HG02840 (cell line): ENCODE data around the gene NECTIN1.

Experiments
- ATAC-seq: cut with Tn5 transposase; IDR thresholded peaks from one replicate; pipeline ENCODE4 v1.9.1; 2021; ENCODE audit warnings: mild to moderate bottlenecking, moderate library complexity, moderate number of reproducible peaks; ENCODE audit not compliant: unreplicated experiment, low FRiP score

Gene NECTIN1

GRCh38 chr11:119645018-119645417 lies 84.0 kb downstream of the NECTIN1 start:
- ATAC-seq: no peak

GRCh38 chr11:119644502-119644901 lies 84.5 kb downstream of the NECTIN1 start:
- no peak for ATAC-seq

- no peak for ATAC-seq
These were observed 85.1 kb downstream of the NECTIN1 start for GRCh38 chr11:119643876-119644225.

- no peak for ATAC-seq
These were observed 85.7 kb downstream of the NECTIN1 start for GRCh38 chr11:119643212-119643875.

GRCh38 chr11:119641983-119642745 lies 86.8 kb downstream of the NECTIN1 start:
- ATAC-seq: no peak

- ATAC-seq: no peak
These were observed 88.5 kb downstream of the NECTIN1 start for GRCh38 chr11:119640541-119640940.

GRCh38 chr11:119639642-119640205 lies 89.3 kb downstream of the NECTIN1 start:
- ATAC-seq: no peak

- ATAC-seq: no peak
These were observed 90.1 kb downstream of the NECTIN1 start for GRCh38 chr11:119638851-119639250.

GRCh38 chr11:119637481-119637880 lies 91.5 kb downstream of the NECTIN1 start:
- no peak for ATAC-seq

- no peak for ATAC-seq
These were observed 93.2 kb downstream of the NECTIN1 start for GRCh38 chr11:119635776-119636175.

GRCh38 chr11:119635041-119635740 lies 93.8 kb downstream of the NECTIN1 start:
- ATAC-seq: no peak

- ATAC-seq: no peak
These were observed 94.7 kb downstream of the NECTIN1 start for GRCh38 chr11:119634301-119634700.

- ATAC-seq: no peak
These were observed 99.0 kb downstream of the NECTIN1 start for GRCh38 chr11:119629834-119630624.

GRCh38 chr11:119629085-119629484 lies 99.9 kb downstream of the NECTIN1 start:
- no peak for ATAC-seq

GRCh38 chr11:119627286-119627685 lies 101.7 kb downstream of the NECTIN1 start:
- ATAC-seq: no peak

GRCh38 chr11:119626871-119627270 lies 102.1 kb downstream of the NECTIN1 start:
- no peak for ATAC-seq

- ATAC-seq: no peak
These were observed 102.7 kb downstream of the NECTIN1 start for GRCh38 chr11:119626197-119626841.

GRCh38 chr11:119625206-119625978 lies 103.6 kb downstream of the NECTIN1 start:
- ATAC-seq: no peak

- ATAC-seq: no peak
These were observed 104.4 kb downstream of the NECTIN1 start for GRCh38 chr11:119624629-119625028.
